DOHH2 (cell line): ENCODE data around the gene EN1.

ENCODE experiments used
- H3F3A ChIP-seq: fragments of 200-600 bp; sonication (generic), shearing (Covaris generic); 2 replicates; pipeline ENCODE4 v1.6.0; 2016; ENCODE audit warnings: antibody characterized with exemption, mild to moderate bottlenecking; ENCODE audit not compliant: control insufficient read depth, insufficient read depth
- H3K27ac ChIP-seq: fragments of 200-600 bp; sonication (generic); 2 replicates; pipeline ENCODE4 v1.5.1; 2014; ENCODE audit warnings: low read depth, mild to moderate bottlenecking, low read length, moderate library complexity
- H3K27me3 ChIP-seq: fragments of 200-600 bp; sonication (generic); 2 replicates; pipeline ENCODE4 v1.6.1; 2014; ENCODE audit warnings: mild to moderate bottlenecking, low read length, mixed read lengths; ENCODE audit not compliant: control insufficient read depth
- H3K36me3 ChIP-seq: fragments of 200-600 bp; sonication (generic); 2 replicates; pipeline ENCODE4 v1.6.1; 2014; ENCODE audit warnings: mild to moderate bottlenecking, low read length, moderate library complexity, mixed read lengths; ENCODE audit not compliant: control insufficient read depth
- H3K4me1 ChIP-seq: fragments of 200-600 bp; sonication (generic); 2 replicates; pipeline ENCODE4 v1.6.1; 2014; ENCODE audit warnings: mild to moderate bottlenecking, low read length, mixed read lengths; ENCODE audit not compliant: control insufficient read depth
- H3K4me2 ChIP-seq: fragments of 200-600 bp; sonication (generic); 2 replicates; pipeline ENCODE4 v1.6.0; 2014; ENCODE audit warnings: mild to moderate bottlenecking, low read length, moderate library complexity
- H3K4me3 ChIP-seq: fragments of 200-600 bp; sonication (generic); 2 replicates; pipeline ENCODE4 v1.5.1; 2014; ENCODE audit warnings: mild to moderate bottlenecking, low read length, mixed read lengths
- H3K79me2 ChIP-seq: fragments of 200-600 bp; sonication (generic); 2 replicates; pipeline ENCODE4 v1.6.1; 2014; ENCODE audit warnings: mild to moderate bottlenecking, low read length, mixed read lengths; ENCODE audit not compliant: control insufficient read depth
- H3K9me2 ChIP-seq: fragments of 200-600 bp; sonication (generic); replicated peaks from 2 replicates; pipeline ENCODE4 v1.6.1; 2014; ENCODE audit warnings: mild to moderate bottlenecking, low read length, mixed read lengths; ENCODE audit not compliant: control insufficient read depth
- H3K9me3 ChIP-seq: fragments of 200-600 bp; sonication (generic); 2 replicates; pipeline ENCODE4 v1.6.1; 2014; ENCODE audit warnings: antibody characterized with exemption, low read length, mixed read lengths; ENCODE audit not compliant: control insufficient read depth, insufficient read depth
- H4K20me1 ChIP-seq: fragments of 200-600 bp; sonication (generic); 2 replicates; pipeline ENCODE4 v1.6.0; 2014; ENCODE audit warnings: low read depth, mild to moderate bottlenecking, antibody characterized with exemption, low read length, moderate library complexity; ENCODE audit not compliant: control insufficient read depth, insufficient read depth
- EZH2phosphoT487 ChIP-seq: fragments of 200-600 bp; sonication (generic); IDR thresholded peaks from 2 replicates; pipeline ENCODE4 v1.6.1; 2017; ENCODE audit warnings: borderline replicate concordance, mild to moderate bottlenecking, antibody characterized with exemption, low read length, moderate library complexity, mixed read lengths
- TF ChIP-seq, protein P1 (sequence below): fragments of 200-600 bp; sonication (generic); IDR thresholded peaks from one replicate; pipeline ENCODE4 v1.5.1; 2014; ENCODE audit warnings: antibody characterized with exemption, mild to moderate bottlenecking, low read depth, low read length; ENCODE audit not compliant: poor library complexity, severe bottlenecking

The EN1 gene

DNA sequence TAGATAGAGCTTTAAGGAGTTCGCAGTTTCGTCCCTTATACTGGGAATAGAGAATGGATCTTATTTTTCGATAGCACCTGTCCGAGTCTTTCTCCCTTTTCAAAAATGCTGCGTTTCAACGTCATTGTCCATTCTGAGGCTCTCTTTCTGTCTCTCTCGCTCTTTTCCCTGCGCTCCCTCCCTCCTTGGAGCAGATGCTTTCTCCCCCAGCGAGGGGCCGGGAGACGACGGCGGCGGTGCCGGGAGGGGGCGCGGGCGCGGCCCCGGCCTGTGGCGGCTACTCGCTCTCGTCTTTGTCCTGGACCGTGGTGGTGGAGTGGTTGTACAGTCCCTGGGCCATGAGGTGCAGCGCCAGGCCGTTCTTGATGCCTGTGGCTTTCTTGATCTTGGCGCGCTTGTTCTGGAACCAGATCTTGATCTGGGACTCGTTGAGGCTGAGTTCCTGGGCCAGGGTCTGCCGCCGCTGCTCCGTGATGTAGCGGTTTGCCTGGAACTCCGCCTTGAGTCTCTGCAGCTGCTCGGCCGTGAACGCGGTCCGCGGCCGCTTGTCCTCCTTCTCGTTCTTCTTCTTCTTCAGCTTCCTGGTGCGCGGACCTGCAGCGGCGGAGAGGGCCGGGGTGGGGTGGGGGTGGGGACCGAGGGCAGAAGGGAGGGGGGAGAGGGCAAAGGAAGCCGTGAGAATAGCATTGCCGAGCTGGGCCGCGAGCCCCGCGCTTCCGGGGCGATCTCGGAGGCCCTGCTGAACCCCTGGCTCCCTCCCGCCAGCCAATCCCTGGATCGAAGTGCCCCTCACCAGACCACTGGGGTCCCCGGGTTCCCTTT lies 4.6 kb downstream of the EN1 start:
- Histone ChIP-seq H3K4me2 (no peak overlapping the region), H4K20me1 (no peaks in the 10 kb centered on the region), H3K27ac (no peak overlapping the region), H3K36me3 (no peaks in the 10 kb centered on the region), H3K9me3 (no peaks in the 10 kb centered on the region), H3K79me2 (no peaks in the 10 kb centered on the region), H3F3A (no peaks in the 10 kb centered on the region), H3K9me2 (no peaks in the 10 kb centered on the region), H3K27me3 (peaks cover 12% of the 10 kb centered on the region), H3K4me3 (no peak overlapping the region), H3K4me1 (no peaks in the 10 kb centered on the region)
- TF ChIP-seq, protein P1, sequence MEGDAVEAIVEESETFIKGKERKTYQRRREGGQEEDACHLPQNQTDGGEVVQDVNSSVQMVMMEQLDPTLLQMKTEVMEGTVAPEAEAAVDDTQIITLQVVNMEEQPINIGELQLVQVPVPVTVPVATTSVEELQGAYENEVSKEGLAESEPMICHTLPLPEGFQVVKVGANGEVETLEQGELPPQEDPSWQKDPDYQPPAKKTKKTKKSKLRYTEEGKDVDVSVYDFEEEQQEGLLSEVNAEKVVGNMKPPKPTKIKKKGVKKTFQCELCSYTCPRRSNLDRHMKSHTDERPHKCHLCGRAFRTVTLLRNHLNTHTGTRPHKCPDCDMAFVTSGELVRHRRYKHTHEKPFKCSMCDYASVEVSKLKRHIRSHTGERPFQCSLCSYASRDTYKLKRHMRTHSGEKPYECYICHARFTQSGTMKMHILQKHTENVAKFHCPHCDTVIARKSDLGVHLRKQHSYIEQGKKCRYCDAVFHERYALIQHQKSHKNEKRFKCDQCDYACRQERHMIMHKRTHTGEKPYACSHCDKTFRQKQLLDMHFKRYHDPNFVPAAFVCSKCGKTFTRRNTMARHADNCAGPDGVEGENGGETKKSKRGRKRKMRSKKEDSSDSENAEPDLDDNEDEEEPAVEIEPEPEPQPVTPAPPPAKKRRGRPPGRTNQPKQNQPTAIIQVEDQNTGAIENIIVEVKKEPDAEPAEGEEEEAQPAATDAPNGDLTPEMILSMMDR = no peak
- TF ChIP-seq EZH2phosphoT487 = no peak

- H3K4me1 ChIP-seq = no peaks in the 10 kb centered on the region
- H4K20me1 ChIP-seq = no peaks in the 10 kb centered on the region
- no peaks in the 10 kb centered on the region for H3F3A ChIP-seq
- H3K9me2 ChIP-seq = no peaks in the 10 kb centered on the region
- peaks cover 12% of the 10 kb centered on the region for H3K27me3 ChIP-seq
- TF ChIP-seq EZH2phosphoT487 = no peak
- TF ChIP-seq, protein P1 = no peak
- H3K4me3 ChIP-seq = no peak overlapping the region
- H3K36me3 ChIP-seq = no peaks in the 10 kb centered on the region
- no peaks in the 10 kb centered on the region for H3K79me2 ChIP-seq
- no peaks in the 10 kb centered on the region for H3K9me3 ChIP-seq
- H3K4me2 ChIP-seq = no peak overlapping the region
- H3K27ac ChIP-seq = no peak overlapping the region
Measured at GRCh38 chr2:118841828-118842461, 5.5 kb downstream of the EN1 start.

DNA sequence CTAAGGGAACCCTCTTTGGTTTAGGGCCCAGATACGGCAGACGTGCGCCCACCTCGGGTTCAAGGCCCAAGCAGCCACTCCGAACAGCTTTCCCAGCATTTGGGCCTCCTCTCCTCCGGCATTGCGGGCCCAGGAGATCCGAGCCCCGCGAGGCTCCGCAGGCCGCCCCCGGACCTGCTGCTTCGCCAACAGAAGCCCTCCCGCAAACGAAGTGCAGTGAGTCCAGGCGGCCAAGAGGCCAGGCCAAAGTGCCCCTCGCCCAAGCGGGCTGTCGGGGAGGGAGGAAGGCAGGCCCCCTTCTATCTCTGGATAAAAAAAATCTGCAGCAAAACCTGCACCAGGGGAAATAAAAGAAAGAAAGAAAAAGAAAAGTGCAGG lies 6.0 kb downstream of the EN1 start:
- H3K4me2 ChIP-seq = no peak overlapping the region
- peaks cover 15% of the 10 kb centered on the region for H3K27me3 ChIP-seq

More for the DNA sequence above, 6.0 kb downstream of the EN1 start:
- Histone ChIP-seq H3K79me2 (no peaks in the 10 kb centered on the region), H3K27ac (no peak overlapping the region), H3K9me3 (no peaks in the 10 kb centered on the region), H3K4me1 (no peaks in the 10 kb centered on the region), H3F3A (no peaks in the 10 kb centered on the region), H4K20me1 (no peaks in the 10 kb centered on the region), H3K36me3 (no peaks in the 10 kb centered on the region), H3K9me2 (no peaks in the 10 kb centered on the region), H3K4me3 (no peak overlapping the region)
- no peak for TF ChIP-seq EZH2phosphoT487
- TF ChIP-seq, protein P1 = no peak
